GM12878 (cell line): ENCODE measurements around the gene LIPN. TPM values are rescaled to one million over a fixed set of nuclear protein-coding genes. Genes with fewer than 3 reads are reported as not detected.

Experiments
- ATAC-seq: fragments of 200-7000 bp; cut with Tn5 transposase; 3 replicates; pipeline ENCODE4 v1.9.1; 2020; ENCODE audit warnings: mild to moderate bottlenecking, moderate library complexity
- BruUV-seq: library from RNA; stranded (reverse); fragments of 400-500 nt; replicated peaks from 2 replicates; lab custom pipeline; 2021; lab: Mats Ljungman, UMichigan
- CTCF ChIA-PET: fragments of 300-600 bp; sonication (Branson Sonifier 250); formaldehyde crosslinking; extraction: SDS; loops from one replicate; lab custom pipeline; 2021; ENCODE audit warnings: inconsistent platforms; lab: Yijun Ruan, JAX
- POLR2A ChIA-PET: fragments of 350-600 bp; formaldehyde crosslinking; extraction: SDS; loops from one replicate; lab custom pipeline; 2021; ENCODE audit warnings: inconsistent platforms; lab: Charles Lee
- RAD21 ChIA-PET: fragments of 300-600 bp; sonication (Branson Sonifier 250); formaldehyde crosslinking; loops from one replicate; lab custom pipeline; 2023; ENCODE audit warnings: antibody characterized with exemption; ENCODE audit not compliant: unreplicated experiment; lab: Charles Lee
- SMC1A ChIA-PET: fragments of 300-600 bp; sonication (Branson Sonifier 250); formaldehyde crosslinking; loops from one replicate; lab custom pipeline; 2023; ENCODE audit not compliant: unreplicated experiment, uncharacterized antibody; lab: Charles Lee
- DNase-seq: peaks from one replicate; pipeline ENCODE4 v3.0.0-alpha.2; 2011; ENCODE audit warnings: low read depth, low spot score
- FAIRE-seq: peaks from 3 replicates; lab custom pipeline; 2011; peaks lifted over from hg19 to GRCh38; lab: Jason Lieb, UNC
- H2AFZ ChIP-seq: 2 replicates; pipeline ENCODE4 v1.6.0; 2011; ENCODE audit warnings: low read depth, low read length, control low read depth; ENCODE audit not compliant: control insufficient read depth
- H3K27ac ChIP-seq: 2 replicates; pipeline ENCODE4 v1.5.1; 2011; ENCODE audit warnings: control low read depth; ENCODE audit not compliant: control insufficient read depth, insufficient read depth
- H3K27me3 ChIP-seq, 2 experiments: replicated peaks in 1 of 2; 2 replicates each; pipeline versions ENCODE4 v1.6.0 to v1.6.1; 2011; ENCODE audit warnings: low read length in 1 of 2; ENCODE audit not compliant: control insufficient read depth in 2 of 2, insufficient read depth in 2 of 2
- H3K36me3 ChIP-seq, 2 experiments: 2 replicates each; pipeline ENCODE4 v1.5.1; 2011; ENCODE audit warnings: low read length in 1 of 2; ENCODE audit not compliant: control insufficient read depth in 2 of 2, insufficient read depth in 2 of 2
- H3K4me1 ChIP-seq: 2 replicates; pipeline ENCODE4 v1.6.1; 2011; ENCODE audit warnings: mild to moderate bottlenecking, low read length, moderate library complexity, mixed read lengths; ENCODE audit not compliant: control insufficient read depth, insufficient read depth
- H3K4me2 ChIP-seq: 2 replicates; pipeline ENCODE4 v1.6.0; 2011; ENCODE audit warnings: control low read depth; ENCODE audit not compliant: control insufficient read depth, insufficient read depth
- H3K4me3 ChIP-seq: fragments of 200-600 bp; sonication (generic); 2 replicates; pipeline ENCODE4 v1.5.1; 2016
- H3K79me2 ChIP-seq: 2 replicates; pipeline ENCODE4 v1.6.0; 2011; ENCODE audit warnings: low read length; ENCODE audit not compliant: control insufficient read depth, insufficient read depth
- H3K9ac ChIP-seq: 2 replicates; pipeline ENCODE4 v1.8.0; 2011; ENCODE audit warnings: low read length, control low read depth, mixed read lengths; ENCODE audit not compliant: control insufficient read depth, insufficient read depth
- H3K9me3 ChIP-seq: replicated peaks from 3 replicates; pipeline ENCODE4 v1.5.1; 2011; ENCODE audit warnings: mild to moderate bottlenecking, low read length; ENCODE audit not compliant: control insufficient read depth, insufficient read depth
- H4K20me1 ChIP-seq: 2 replicates; pipeline ENCODE4 v1.6.0; 2011; ENCODE audit not compliant: control insufficient read depth, insufficient read depth
- CUX1 ChIP-seq: IDR thresholded peaks from 2 replicates; pipeline ENCODE4 v1.6.1; 2012; ENCODE audit warnings: improper control_type of control experiment, low read depth, low read length; ENCODE audit not compliant: insufficient replicate concordance
- ZNF687 ChIP-seq: fragments of 450-650 bp; IDR thresholded peaks from 2 replicates; pipeline ENCODE4 v1.6.1; 2017; ENCODE audit warnings: mild to moderate bottlenecking, moderate library complexity
- in situ Hi-C: fragments of 300-500 bp; cut with MboI; formaldehyde crosslinking; loops from 9 replicates; pipeline ENCODE4 v1.14.3; 2018; ENCODE audit warnings: mixed read lengths
- intact Hi-C: fragments of 100-400 bp; cut with micrococcal nuclease; formaldehyde crosslinking; loops from one replicate; pipeline ENCODE4 v1.14.2; 2022; ENCODE audit not compliant: unreplicated experiment
- polyA plus RNA-seq, 11 experiments: library from polyadenylated mRNA; depleted of rRNA in 4 of 11; unstranded in 6 of 11; stranded (reverse) in 5 of 11; fragments of >200 nt; fragmentation: Nextera tagmentation in 4 of 11; fragmentation: Illumina TruSeq in 1 of 11; extraction: Ambion mirVana in 4 of 11; extraction: Trizol in 1 of 11; gene quantifications; 1 replicate in 1 of 11; 2 replicates in 10 of 11; pipeline versions ENCODE4 v1.2.1 to v1.2.3, GENCODE V29; 2011 to 2016; ENCODE audit warnings: inconsistent platforms in 2 of 11, missing spikeins in 2 of 11, low read depth in 1 of 11
- total RNA-seq, 4 experiments: library from RNA; depleted of rRNA in 3 of 4; stranded (reverse); fragments of >200 nt in 3 of 4; fragmentation: Illumina TruSeq in 1 of 4; extraction: Trizol in 1 of 4; gene quantifications; 2 replicates each; pipeline versions ENCODE4 v1.2.1 to v1.2.3, GENCODE V29; 2013 to 2021

LIPN gene
- total and polyA plus RNA-seq, 10 of the 15 experiments (the other 5 are each of a cell fraction or from before 2014, with no cell fraction given), result 0.06 to 0.23 TPM; not detected in 8

- TF ChIP-seq CUX1, result no peak
Measured at GRCh38 chr10:88745633-88746032, 14.2 kb upstream of the LIPN start (continued).

GRCh38 chr10:88754287-88754686, 5.5 kb upstream of the LIPN start:
- no peak for FAIRE-seq
- in situ Hi-C loops, result no loop called here
- H3K4me1 ChIP-seq, result no peaks in the 10 kb centered on the region

More at GRCh38 chr10:88754287-88754686, 5.5 kb upstream of the LIPN start:
- POLR2A ChIA-PET, result no interaction called here
- DNase-seq (no peak), ATAC-seq (no peak)
- RAD21 ChIA-PET, result no interaction called here
- no peaks in the 10 kb centered on the region for H3K27me3 ChIP-seq
- H4K20me1 ChIP-seq, result no peaks in the 10 kb centered on the region
- intact Hi-C loops, result no loop called here
- no peak for TF ChIP-seq ZNF687
- BruUV-seq, result no TSS peak
- SMC1A ChIA-PET, result interaction anchor here (1.3 kb wide), 1 partner anchor 10 kb away, joined by 8 read pairs; no protein-coding TSS in a partner anchor
- no peak overlapping the region for H2AFZ ChIP-seq
- H3K79me2 ChIP-seq, result no peaks in the 10 kb centered on the region
- CTCF ChIA-PET, result no interaction called here
- no peaks in the 10 kb centered on the region for H3K9me3 ChIP-seq
- H3K9ac ChIP-seq, result no peak overlapping the region
- H3K4me2 ChIP-seq, result no peak overlapping the region
- no peak overlapping the region for H3K4me3 ChIP-seq
- H3K27ac ChIP-seq, result no peak overlapping the region
- no peaks in the 10 kb centered on the region for H3K36me3 ChIP-seq
